Epithelial cell of proximal tubule (primary cell): ENCODE data around the gene TNFRSF9. TPM values are rescaled to one million over a fixed set of nuclear protein-coding genes. Genes with fewer than 3 reads are reported as not detected.

Experiments
- DNase-seq: peaks from one replicate; pipeline ENCODE4 v3.0.0-alpha.2; 2011; ENCODE audit warnings: low read depth
- H3K4me3 ChIP-seq: 2 replicates; pipeline ENCODE4 v1.5.1; 2011; ENCODE audit warnings: low read depth, mild to moderate bottlenecking, low read length
- total RNA-seq: library from RNA; depleted of rRNA; stranded (reverse); fragments of >200 nt; gene quantifications from 2 replicates; pipeline ENCODE4 v1.2.3, GENCODE V29; 2015
- TF ChIP-seq, protein P1 (sequence below): conservative IDR thresholded peaks from 2 replicates; pipeline ENCODE4 v1.5.1; 2012; ENCODE audit warnings: low read depth, mild to moderate bottlenecking, low read length

TNFRSF9 gene
- total RNA-seq, 1 donor from 2014 or later: 0.69 TPM

DNA sequence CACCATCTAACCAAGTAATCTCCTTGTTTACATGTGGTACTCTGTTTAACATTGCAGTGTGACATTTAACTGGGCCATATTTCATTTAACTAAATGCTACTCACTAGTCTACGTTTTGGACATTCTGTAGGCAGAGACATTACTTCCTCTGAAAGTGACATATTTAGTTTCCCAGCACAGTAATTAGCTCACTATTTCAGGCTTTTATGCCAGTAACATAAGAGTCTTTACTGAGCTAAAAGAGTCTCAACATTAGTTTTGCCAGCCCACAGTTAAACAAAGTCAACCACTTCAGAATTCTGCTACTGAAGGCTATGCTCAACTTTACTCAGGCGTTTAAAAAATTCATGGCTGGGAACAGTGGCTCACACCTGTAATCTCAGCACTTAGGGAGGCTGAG, 2.6 kb upstream of the TNFRSF9 start:
- TF ChIP-seq, protein P1, sequence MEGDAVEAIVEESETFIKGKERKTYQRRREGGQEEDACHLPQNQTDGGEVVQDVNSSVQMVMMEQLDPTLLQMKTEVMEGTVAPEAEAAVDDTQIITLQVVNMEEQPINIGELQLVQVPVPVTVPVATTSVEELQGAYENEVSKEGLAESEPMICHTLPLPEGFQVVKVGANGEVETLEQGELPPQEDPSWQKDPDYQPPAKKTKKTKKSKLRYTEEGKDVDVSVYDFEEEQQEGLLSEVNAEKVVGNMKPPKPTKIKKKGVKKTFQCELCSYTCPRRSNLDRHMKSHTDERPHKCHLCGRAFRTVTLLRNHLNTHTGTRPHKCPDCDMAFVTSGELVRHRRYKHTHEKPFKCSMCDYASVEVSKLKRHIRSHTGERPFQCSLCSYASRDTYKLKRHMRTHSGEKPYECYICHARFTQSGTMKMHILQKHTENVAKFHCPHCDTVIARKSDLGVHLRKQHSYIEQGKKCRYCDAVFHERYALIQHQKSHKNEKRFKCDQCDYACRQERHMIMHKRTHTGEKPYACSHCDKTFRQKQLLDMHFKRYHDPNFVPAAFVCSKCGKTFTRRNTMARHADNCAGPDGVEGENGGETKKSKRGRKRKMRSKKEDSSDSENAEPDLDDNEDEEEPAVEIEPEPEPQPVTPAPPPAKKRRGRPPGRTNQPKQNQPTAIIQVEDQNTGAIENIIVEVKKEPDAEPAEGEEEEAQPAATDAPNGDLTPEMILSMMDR: no peak
- DNase-seq: no peak
- no peak overlapping the region for H3K4me3 ChIP-seq

DNA sequence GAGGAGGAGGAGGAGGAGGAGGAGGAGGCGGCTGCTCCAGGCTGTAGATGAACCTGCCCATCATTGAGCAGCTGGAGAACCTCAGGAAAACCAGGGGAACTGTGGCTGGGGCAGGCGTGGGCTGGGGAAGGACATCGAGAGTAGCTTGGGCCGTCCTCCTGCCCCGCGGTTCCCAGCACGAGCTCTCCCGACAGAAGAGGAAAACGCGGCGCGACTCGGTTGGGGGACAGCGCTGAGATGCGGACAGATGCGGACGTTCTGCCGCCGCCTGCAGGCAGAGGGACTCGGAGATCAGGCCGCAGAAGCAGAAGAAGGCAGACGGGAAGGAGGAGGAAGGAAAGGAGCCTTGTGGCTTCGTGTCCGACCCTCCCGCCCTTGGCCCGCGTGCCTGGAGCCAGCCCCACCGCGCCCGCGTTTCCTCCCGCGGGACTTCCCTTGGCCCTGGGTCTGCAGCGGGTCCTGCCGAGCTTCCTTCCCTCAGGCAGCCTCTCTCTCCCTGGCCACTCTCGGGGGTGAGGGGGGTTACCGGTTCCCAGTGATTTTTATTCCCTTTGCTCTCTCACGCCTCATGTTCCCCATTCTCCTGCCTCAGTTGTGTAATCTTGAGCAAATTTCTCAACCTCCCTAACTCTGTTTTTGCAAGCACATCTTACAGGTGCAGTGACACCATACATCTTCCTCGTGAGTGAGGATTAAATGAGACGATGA, 1.7 kb upstream of the TNFRSF9 start:
- DNase-seq: no peak
- TF ChIP-seq, protein P1: no peak
- H3K4me3 ChIP-seq: peak overlapping the region; percentile 24

DNA sequence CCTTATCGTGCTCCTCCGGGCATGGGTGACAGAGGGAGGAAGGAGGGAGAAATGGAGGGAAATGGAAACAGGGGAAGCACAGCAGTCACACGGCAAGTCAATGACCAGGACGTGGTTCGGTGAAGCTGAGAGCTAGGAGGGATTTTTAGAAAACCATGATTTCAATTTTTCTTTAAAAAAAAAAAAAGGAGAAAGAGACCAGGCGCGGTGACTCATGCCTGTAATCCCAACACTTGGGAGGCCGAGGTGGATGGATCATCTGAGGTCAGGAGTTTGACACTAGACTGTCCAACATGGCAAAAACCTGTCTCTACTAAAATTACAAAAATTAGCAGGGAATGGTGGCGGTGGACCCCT, 776 bp upstream of the TNFRSF9 start:
- H3K4me3 ChIP-seq: no peak overlapping the region
- DNase-seq: no peak
- TF ChIP-seq, protein P1: no peak

DNA sequence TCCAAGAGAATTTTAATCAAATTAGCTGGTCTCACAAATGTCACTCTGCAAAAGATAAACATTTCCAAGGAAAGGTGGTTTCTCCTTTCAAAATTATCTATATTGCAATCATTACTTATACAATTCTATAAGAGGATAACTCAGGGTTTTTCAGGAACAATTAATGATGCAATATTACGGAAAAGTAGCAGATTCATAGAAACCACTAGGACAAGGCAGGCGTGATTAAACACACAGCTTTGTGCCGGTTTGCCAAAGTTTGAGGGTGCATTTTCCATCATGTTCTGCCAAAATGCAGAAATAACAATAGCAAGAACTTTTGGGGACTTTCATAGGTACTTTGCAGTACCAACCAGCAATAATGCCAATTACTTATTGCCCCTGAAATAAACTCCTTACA, 605 bp downstream of the TNFRSF9 start:
- DNase-seq: no peak
- H3K4me3 ChIP-seq: no peak overlapping the region

DNA sequence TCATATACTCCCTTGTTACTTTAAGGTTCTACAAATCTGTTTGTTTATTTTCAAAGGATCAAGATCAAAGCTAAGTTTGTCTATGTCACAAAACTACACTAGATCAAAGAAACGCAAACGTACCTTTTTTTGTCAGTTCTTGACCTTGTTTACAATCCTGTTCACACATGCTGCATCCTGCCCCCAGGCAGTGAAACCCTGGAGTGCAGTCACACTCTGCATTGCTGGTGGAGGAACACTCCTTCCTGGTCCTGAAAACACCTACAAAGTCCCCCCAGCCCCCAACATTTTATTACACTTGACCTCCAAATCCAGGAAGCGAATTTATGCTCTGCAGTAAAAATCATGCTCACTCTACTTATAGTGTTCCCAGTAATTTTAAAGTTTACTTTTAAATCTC, 2.6 kb downstream of the TNFRSF9 start:
- DNase-seq: no peak
- H3K4me3 ChIP-seq: no peak overlapping the region
- TF ChIP-seq, protein P1: no peak

More for the DNA sequence above, 605 bp downstream of the TNFRSF9 start:
- TF ChIP-seq, protein P1: no peak

DNA sequence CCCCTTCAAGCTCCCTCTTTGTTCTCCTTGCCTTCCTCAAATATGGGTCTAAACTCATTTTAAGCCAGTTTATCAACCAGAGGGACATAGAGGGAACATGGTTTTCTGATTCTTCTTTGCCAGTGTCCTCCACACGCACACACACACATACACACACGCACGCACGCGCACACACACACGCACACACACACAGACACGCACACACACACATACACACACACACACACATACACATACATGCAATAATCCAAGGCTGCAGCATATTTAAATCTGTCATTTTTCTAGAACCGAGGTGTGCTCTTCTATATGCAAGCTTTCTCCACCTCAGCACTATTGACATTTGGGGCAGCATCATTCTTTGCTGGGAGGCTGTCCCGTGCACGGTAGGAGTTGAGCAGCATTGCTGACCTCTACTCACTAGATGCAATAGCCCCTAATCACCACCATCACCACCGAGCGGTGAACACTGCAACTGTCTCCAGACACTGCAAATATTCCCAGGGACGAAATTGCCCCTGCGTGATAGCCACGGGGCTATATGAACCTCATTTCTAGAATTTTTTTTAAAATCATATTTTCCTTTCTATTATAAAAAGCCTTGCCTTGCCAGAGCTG, 8.0 kb downstream of the TNFRSF9 start:
- no peak overlapping the region for H3K4me3 ChIP-seq
- TF ChIP-seq, protein P1: no peak
- DNase-seq: no peak

DNA sequence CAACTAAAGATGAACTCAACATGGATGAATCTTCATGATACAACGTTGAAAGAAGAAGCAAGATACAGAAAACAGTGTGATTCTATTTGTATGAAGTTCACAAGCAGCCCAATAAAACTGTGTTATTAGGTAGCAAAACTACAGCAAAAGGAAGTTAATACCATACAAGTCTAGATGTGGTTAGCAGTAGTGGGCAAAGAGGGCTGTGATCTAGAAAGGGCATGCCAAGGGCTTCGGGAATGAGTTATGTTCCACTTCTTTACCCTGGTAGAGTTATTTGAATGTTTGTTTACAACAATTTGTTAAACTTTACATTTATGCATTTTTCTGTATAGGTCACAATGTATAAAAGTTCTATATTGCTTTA, 9.2 kb downstream of the TNFRSF9 start:
- TF ChIP-seq, protein P1: no peak
- H3K4me3 ChIP-seq: no peak overlapping the region

More for the DNA sequence above, 9.2 kb downstream of the TNFRSF9 start:
- DNase-seq: no peak
